NCI-H446 treated with DMSO at 0.1 percent for 48 hours (cell line): ENCODE measurements around the gene RFLNA.

ENCODE experiments used
- DNase-seq: peaks from one replicate; lab custom pipeline; 2025; lab: John Stamatoyannopoulos, UW

The RFLNA gene

DNA sequence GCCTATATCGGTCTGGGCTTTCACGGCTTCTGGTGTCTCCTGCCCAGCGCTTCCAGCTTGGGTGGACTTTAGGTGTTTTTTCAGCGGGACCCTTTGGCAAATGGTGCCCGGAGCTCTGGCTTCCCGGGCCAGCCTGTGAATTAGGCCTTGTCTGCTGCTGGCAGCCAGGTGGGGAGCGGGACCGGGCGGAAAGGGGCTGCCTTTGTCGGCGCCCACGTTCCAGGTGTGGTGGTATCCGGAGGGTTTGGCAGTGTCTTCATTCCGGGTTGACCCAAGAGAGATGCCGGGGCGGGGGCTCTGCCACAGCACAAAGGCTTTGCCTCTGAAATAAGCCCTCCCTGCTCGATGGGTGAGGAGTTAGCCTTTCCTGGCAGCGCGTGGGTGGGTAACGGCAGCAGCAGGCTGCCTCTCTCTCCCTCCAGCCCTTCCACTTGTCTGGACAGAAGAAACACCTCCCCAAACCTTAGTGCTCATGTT lies 9.5 kb downstream of the RFLNA start:
- DNase-seq = no peak

DNA sequence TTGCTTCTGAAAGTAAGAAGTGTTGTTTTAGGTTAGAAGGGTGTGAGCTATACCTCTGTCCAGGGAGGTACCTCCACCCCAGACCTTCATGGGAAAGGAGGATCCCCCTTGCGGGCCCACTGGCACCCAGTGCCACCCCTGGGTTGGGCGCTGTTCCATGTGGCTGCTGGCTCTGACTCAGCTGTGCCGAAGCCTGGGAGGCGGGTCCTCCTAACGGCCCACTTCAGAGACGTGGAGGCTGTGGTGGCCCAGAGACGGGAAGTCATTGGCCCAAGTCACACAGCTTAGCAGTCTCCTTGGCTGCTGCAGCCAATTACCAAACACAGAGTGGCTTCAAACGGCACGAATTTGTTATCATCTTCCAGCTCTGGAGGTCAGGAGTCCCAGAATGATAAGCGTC lies 10.2 kb downstream of the RFLNA start:
- no peak for DNase-seq

DNA sequence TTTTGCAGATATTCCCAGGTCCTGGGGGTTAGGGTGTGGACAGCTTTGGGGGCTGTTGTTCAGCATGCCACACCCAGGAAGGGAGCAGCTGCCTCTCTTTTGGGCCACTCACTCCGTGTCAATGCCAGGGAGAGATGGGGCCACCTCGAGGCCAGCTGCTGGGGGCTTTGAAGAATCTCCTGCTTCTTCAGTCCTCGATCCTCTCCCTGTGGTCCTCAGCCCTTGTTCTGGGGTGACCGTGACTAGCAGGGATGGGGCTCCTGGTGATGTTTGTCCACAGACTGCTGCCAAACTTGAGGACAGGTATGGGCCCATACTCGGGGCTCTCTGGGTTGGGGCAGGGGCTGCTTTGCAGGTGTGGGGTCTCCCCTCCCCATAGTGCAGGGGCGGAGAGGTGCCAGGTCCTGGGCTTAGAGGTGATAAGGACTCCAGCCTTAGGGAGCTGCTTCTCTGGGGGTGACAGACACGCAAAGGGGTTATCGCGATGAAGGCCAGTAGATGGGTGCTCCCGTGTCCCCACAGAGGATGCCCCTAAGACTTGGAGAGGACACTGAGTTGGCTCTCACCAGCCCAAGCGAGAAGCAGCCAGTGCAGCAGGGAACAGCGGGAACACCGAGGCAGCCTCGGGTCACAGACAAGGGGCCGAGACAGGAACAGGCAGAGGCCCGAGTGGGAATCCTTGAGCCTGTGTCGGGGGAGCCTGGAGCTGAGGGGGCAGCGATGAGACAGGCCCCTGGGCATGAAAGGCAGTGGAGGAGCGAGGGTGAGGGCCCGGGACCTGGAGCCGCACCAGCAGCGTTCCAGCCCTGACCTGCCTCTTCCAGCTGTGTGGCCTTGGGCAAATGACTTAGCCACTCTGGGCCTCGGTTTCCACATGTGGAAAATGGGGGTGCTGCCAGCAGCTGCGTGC lies 11.1 kb downstream of the RFLNA start:
- no peak for DNase-seq

DNA sequence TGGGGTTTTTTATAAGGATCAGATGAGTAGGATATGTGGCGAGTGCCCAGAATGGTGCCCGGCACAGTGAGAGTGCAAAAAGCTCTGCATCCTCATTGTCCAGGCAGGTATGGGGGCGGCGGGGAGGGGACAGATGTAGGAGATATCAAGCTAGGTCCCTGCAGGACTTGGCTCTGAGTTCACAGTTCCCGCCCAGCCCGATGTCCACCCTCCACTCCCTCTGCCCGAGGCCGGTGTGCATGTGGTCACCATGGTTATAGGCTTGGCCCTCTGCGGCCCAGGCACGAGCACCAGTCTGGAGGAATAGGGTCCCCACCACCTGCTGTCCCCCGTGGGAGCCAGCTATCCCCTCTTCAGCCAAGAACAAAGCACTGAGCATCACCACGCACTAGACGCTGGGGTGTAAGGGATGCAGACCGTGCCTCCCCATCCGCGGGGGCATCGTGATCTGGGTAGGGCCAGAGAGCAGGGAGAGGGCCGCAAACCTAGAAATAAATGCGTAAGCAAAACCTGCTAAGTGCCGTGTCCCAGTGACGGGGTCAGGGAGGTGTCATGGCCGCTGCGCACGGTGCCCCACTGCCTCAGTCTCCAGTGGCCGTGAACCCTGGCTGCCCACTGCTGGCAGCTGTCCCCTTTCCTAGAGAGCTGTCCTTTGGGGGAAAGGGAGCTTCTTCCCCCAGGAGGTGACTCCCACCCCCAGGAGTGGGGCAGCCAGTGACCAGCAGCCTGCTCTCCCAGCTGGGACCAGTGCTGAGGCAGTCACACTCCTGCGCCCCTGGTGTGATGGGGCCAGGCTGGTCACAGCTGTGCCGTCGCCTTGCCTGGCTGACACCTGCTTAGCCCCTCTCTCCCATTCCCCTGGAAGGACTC lies 12.0 kb downstream of the RFLNA start:
- no peak for DNase-seq

DNA sequence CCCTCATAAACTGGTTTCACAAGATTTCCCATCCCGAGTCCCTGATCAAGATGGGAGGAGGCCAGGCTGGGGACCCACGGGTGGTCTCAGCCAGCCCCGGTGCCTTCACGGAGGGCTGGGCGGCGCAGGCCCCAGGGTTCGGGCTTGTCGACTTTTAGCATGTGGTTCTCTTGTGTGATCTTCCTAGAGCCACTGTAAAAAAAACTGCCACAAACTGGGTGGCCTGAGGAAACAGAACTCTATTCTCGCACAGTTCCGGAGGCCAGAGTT lies 12.6 kb downstream of the RFLNA start:
- no peak for DNase-seq

DNA sequence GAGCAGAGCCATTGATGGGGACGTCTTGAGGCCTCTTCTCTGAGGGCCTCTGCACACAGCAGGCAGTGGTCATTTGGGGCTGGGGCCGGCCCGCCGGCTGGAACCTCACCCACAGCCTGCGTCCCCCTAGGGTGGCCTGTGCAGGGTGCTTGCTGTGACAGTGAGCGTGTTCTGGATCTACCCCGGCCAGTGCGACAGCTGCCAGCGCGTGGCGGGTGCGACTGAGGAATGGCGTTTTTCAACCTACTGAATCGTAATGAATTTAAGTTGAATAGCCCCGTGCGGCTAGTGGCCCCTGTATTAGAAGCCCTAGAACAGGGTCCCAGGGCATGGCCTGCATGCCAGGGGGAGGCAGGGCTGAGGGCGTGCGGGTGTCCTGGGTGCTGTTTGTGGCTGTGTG lies 13.8 kb downstream of the RFLNA start:
- DNase-seq = no peak

DNA sequence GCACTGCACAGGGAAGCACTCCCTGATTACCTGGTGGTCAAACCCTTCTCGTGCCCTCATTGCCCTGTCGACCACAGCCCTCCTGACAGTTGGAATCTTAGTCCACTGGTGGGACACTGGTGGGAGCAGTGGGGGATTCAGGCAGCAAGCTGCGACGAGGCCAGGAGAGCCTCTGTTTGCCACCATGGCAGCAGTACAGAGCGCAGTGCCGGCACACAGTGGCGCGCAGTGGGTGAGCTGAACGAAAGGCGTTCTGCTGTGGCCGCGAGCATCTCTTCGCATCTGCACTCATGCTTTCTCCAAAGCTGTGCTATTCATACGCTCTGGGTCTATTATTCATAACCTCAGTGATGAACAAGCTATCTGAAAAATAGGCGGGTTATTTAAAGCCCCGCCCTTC lies 14.3 kb downstream of the RFLNA start:
- no peak for DNase-seq

DNA sequence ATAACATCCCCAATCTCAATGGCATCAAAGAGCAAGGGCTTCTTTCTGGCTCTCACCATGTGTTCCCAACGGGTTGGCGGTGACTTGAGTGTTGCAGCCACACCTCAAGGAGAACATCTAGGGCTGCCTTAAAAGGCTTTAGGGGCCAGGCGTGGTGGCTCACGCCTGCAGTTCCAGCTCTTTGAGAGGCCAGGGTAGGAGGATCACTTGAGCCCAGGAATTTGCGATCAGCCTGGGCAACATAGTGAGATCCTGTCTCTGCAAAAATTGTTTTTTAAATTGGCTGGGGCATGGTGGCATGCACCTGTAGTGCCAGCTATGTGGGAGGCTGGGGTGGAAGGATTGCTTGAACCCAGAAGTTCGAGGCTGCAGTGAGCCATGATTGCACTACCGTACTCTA lies 14.9 kb downstream of the RFLNA start:
- no peak for DNase-seq

DNA sequence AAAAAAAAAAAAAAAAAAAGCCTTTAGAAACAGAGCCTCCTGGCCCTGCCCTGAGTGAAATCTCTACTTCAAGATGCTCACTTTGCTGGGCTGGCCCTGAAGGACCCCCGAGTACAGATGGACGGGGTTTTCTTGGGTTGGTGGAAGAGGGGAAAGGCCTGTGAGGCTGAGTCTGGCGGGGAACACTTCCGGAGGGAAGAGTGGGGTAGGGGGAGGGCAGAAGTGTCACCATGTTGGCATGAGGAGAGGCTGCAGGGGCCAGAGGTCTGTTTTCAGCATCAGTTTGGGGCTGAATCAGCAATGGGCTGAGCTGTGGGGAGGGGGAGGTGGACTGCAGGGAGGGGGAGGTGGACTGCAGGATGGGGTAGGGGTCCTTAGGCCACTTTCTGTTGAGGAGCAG lies 15.3 kb downstream of the RFLNA start:
- no peak for DNase-seq

DNA sequence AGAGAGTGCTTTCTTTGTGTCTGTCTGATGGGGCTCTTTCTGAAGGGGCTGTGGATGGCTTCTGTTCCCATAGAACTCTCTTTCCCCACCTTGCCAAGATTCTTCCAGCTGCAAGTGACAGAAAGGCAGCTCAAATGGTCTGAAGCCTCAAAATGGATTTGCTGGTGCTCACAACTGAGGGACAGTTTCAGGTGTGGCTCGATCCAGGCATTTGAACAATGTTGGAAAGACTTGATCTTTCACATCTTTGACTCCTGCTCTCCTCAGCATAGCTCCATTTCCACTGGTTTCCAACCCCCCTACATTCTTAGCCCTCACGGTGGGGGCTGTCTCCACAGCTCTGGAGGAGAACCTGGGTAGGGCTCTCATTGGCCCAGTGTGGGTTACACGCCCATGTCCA lies 15.9 kb downstream of the RFLNA start:
- DNase-seq = no peak

DNA sequence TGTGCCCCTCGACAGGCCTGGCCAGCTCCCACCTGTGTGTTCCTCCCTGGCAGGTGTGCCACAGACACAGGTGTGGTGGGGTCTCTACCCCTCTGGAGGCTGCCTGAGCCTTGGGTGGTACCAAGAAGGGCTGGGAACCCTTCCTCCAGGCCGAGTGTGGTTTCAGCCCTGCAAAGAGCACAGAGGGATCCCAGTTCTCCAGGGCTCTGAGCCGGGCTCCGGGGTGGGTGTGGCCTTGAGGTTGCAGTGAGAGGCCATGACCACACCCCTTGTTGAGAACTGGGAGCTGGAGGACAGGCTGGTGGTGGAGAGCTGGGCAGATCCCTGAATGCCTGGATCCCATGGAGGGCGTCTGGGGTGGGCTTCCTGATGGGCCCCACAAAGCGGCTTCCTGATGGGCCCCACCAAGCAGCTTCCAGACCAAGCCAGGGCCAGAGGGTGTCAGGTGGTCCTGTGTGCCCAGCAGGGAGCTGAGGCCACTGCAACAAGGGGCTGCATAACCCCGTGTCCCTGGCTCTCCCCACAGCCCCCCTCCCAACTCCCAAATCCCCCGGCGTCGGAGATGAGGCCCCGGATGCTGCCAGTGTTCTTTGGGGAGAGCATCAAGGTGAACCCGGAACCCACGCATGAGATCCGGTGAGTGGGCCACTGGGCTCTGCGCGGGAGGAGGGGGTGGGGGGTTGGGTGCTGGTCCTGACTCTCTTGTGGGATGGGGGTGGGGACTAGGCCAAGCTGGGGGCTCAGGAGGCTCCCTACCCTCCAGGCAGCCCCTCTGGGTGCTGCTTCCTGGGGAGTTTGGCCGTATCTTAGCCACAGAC lies 16.6 kb downstream of the RFLNA start:
- no peak for DNase-seq

DNA sequence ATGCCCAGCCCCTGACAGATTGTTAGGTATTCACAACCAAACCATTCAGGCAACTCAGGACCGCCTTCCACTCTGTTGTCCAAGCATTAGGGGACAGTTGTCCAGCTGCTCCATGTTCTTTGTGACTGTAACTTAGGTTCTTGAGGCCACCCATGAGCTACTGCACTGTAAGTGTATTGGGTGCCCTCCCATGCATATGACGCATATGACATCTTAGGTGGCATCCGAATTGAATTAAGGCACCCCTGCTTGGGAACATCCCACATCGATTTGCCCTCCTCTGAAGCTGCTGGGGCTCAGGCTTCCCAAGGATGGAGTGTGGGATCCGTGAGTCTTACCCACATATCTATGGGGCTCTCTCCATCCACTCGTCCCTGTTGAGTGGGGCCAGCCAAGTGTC lies 17.7 kb downstream of the RFLNA start:
- no peak for DNase-seq

DNA sequence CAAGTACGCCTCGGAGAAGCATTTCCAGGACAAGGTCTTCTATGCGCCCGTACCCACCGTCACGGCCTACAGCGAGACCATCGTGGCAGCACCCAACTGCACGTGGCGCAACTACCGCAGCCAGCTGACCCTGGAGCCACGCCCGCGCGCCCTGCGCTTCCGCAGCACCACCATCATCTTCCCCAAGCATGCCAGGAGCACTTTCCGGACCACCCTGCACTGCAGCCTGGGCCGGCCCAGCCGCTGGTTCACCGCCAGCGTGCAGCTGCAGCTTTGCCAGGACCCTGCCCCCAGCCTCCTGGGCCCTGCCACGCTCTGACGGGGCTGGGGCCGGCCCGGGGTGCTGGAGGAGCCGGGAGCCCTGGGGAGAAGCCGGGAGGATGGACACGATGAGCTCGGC lies 19.3 kb downstream of the RFLNA start:
- DNase-seq = no peak

DNA sequence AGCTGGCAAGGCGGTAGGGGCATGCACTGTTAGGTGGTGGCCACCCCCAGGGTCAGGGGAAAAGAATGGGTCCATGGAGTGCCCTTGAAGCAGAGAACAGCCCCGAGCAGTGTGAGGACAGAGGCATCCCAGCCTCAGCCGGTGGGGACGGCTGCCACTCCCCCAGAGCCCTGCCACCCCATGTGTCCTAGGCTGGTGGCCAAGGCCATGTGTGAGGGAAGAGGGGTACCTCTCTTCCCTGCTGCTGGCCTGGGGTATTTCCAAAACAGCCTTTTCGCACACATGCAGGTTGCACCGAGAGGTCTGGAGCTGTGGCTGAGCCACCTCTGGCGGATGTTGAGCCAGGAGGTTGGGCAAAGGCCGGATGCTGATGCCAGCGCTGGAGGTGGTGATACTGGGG lies 19.9 kb downstream of the RFLNA start:
- no peak for DNase-seq

DNA sequence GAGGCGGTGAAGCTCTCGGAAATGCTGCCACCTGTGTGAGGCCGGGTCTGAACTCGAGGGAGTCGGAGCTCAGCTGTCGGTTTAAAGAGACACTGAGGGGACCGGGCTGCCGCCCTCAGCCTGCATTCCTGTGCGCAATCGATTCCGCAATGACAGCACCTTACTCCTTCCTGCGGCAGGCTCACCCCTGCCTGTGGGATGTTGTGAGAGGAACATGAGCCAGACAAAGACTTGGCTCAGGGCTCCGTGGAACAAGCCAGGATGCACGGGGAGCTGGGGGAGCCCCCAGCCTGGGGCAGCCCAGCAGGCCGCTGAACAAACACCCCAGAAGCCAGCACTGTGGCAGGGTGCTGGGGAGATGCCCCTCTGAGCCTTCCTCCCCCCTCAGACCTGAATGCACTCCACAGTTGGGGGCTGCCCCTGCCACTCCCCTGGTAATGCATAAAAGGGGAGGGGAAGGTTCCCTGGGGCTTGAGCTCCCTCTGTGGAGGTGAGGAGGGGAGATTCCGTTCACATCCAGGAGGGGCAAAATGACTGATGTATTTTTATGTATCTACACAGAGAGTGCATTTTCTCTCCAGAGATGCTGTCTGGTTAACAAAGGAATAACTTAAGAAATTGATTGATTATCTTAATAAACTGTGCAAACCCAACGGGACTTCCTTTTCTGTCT lies 20.6 kb downstream of the RFLNA start:
- DNase-seq = no peak

DNA sequence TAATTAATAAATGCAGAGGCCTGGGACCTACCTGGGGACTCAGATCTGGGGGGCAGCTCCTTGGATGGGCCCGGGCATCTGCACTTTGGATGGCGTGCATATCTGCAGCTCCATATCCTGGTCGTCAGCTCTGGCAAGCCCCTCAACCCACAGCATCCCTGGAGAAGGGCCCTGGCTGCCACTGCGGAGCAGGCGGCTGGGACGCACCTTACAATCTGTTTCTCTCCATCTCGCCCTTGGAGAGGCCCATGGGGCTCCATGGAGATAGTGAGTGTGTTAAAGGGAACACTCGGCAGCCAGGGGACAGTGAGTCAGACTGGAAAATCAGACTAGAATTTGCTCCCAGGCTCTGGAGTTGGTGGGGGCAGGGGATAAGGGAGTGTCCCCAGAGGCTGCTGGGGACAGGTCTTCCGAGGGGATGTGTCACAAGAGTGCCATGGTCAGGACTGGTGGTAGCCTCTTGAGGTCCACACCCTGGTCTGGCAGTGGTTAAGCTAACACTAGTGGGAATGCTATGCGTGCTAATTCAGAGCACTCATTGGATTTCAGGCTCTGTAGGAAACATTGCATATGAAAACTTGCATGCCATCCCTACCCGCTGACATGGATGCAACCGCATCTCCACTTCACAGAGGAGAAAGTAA lies 21.5 kb downstream of the RFLNA start:
- DNase-seq = no peak

DNA sequence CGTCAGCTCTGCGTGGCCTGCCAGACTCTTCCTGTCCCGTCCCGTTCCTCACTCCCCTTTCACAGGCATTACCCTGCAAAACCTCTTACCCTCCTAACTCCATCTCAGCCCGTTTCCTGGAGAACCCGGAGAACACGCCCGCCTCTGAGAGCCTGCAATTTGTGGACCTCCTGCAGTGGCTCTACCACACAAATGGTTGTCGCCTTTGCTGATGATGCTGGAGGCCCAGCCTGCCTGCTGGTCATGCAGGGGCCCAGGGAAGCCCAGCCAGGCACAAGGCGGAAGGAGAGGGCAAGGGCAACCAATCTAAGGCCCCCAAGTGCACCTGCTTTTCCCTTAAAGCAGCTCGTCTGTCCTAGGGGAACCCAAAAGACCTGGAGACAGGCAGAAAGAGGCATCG lies 22.5 kb downstream of the RFLNA start:
- no peak for DNase-seq

DNA sequence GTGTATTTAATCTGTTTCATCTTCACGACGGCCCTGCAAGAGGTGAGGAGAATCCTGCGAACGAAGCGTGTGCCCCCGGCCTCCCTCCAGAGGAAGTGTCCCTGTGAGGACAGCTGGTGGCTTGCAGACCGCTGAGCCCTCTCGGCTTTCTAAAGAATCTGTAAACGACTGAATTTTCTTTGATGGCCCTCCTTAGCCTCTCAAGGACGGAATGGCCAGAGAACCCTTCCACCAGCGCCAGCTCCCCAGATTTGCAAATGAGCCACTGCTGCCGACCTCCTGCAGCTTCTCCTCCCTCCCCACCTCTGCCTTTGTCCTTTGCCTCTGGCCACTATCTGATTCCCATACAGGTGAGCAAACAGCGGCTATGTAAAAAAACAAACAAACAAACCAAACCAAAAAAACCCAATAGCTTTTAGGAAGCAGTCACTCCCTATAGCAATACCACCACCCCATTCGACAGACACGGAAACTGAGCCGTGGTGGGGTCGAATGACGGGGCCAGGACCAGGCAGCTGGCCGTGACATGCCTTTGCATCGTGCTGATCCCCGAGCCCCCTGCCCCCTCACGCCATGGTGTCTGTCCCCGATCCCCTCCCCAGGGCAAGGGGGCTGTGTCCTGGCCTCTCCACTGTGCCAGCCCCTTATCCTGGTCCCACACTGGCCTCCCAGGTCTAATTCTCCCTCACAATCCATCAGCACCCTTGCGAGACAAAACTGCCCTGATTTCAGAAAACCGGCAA lies 23.6 kb downstream of the RFLNA start:
- no peak for DNase-seq

DNA sequence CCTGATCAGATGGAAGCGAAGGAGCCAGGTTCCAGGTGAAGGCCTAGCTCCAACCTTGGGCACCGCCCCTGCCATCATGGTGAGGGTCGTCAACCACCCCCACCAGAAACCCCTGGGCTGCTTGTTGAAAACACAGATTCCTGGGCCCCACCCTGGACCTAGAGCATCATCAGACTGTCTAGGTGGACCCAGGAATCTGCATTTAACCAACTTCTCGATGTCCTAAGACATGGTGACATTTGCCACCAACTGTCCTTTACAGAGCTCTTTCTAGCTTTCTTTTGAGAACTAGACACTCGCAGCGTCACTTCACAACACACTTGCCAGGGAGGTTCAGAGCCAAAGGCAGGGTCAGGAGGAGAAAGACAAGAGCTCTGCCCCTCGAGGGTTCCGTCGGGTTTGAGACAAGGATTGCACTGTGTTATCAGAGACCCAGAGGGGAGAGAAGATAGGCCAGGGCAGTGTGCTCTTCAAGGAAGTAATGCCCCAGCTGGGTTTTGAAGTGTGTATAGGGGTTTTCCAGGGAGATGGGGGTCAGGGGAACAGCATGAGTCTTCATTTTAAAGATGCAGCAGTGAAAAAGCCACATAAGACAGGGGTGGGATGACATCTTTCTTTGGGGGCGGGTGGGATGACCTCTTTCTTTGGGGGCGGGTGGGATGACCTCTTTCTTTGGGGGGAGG lies 24.6 kb downstream of the RFLNA start:
- DNase-seq = no peak

DNA sequence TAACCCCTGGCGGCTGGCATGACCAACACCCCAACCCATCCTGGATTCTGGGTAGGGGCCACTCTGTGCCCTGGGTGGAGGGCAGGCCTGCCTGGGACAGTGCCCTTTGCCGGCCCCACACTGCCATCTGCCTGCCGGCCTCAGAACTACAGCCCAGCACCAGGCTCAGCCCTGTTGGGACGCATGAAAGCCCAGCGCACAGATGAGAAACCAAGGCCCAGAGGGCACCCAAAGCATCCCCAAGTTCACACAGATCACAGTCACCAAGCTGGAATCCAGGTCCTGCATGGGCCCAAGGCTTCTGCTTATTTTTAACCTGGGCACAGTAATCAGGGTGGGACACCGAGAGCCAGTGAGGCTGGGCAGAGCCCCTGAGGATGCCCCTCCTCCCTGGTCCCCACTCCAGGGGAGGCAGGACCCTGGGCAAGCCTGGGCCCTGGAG lies 26.2 kb downstream of the RFLNA start:
- no peak for DNase-seq
